ENCODE measurements around the gene AGT. TPM values are rescaled to one million over a fixed set of nuclear protein-coding genes. Genes with fewer than 3 reads are reported as not detected.

The AGT gene
- total RNA-seq, 6 donors from 2014 or later: 1.1 to 2.6 (median 1.7) TPM; not detected in 1

GRCh38 chr1:230745071-230745470 lies 31.1 kb upstream of the AGT start:
- TF ChIP-seq CTCF (IDR thresholded peaks at IDR 0.05): no peak
- TF ChIP-seq POLR2AphosphoS5 (IDR thresholded peaks at IDR 0.05): no peak
- TF ChIP-seq EP300 (IDR thresholded peaks at IDR 0.05): no peak
- no peak for TF ChIP-seq POLR2A (IDR thresholded peaks at IDR 0.05)
- Histone ChIP-seq H3K36me3 (no peaks in the 10 kb centered on the region), H3K27ac (no peak overlapping the region), H3K27me3 (no peaks in the 10 kb centered on the region), H3K9me3 (no peaks in the 10 kb centered on the region), H3K4me3 (no peak overlapping the region), H3K4me1 (peaks cover 0 to 10% (median 4%) of the 10 kb centered on the region in 4 donors)
- DNase-seq: no peak
- WGBS, 2 donors: 41 to 81% methylated on average over 3 of the region's 3 CpGs
- no peak for ATAC-seq (ENCODE audit: low FRiP score in 2 of 2)

GRCh38 chr1:230744382-230744781 lies 30.5 kb upstream of the AGT start:
- peaks cover 0 to 10% (median 3%) of the 10 kb centered on the region in 4 donors for H3K4me1 ChIP-seq
- no peaks in the 10 kb centered on the region for H3K27me3 ChIP-seq
- no peak overlapping the region for H3K4me3 ChIP-seq
- TF ChIP-seq CTCF (IDR thresholded peaks at IDR 0.05): no peak
- no peak for TF ChIP-seq POLR2A (IDR thresholded peaks at IDR 0.05)
- TF ChIP-seq POLR2AphosphoS5 (IDR thresholded peaks at IDR 0.05): no peak
- no peak for TF ChIP-seq EP300 (IDR thresholded peaks at IDR 0.05)
- no peak for DNase-seq
- H3K36me3 ChIP-seq: no peaks in the 10 kb centered on the region
- WGBS, 2 donors: 74 to 75% methylated on average over 5 of the region's 5 CpGs
- no peak for ATAC-seq (ENCODE audit: low FRiP score in 2 of 2)
- H3K27ac ChIP-seq: no peak overlapping the region
- no peaks in the 10 kb centered on the region for H3K9me3 ChIP-seq

GRCh38 chr1:230743899-230744298 lies 30.0 kb upstream of the AGT start:
- 76 to 81% methylated on average over 2 of the region's 2 CpGs for WGBS, 2 donors
- Histone ChIP-seq H3K27ac (no peak overlapping the region), H3K9me3 (no peaks in the 10 kb centered on the region), H3K4me1 (peaks cover 0 to 10% (median 2%) of the 10 kb centered on the region in 4 donors), H3K36me3 (no peaks in the 10 kb centered on the region), H3K4me3 (no peak overlapping the region), H3K27me3 (no peaks in the 10 kb centered on the region)
- DNase-seq (no peak), ATAC-seq (ENCODE audit: low FRiP score in 2 of 2) (no peak)
- TF ChIP-seq POLR2AphosphoS5 (IDR thresholded peaks at IDR 0.05) (no peak), EP300 (IDR thresholded peaks at IDR 0.05) (no peak), POLR2A (IDR thresholded peaks at IDR 0.05) (no peak), CTCF (IDR thresholded peaks at IDR 0.05) (no peak)

- Histone ChIP-seq H3K27ac (no peak overlapping the region), H3K4me3 (no peak overlapping the region), H3K4me1 (peaks cover 0 to 4% (median 0%) of the 10 kb centered on the region in 4 donors), H3K9me3 (no peaks in the 10 kb centered on the region), H3K36me3 (no peaks in the 10 kb centered on the region), H3K27me3 (no peaks in the 10 kb centered on the region)
- DNase-seq: no peak
- TF ChIP-seq EP300 (IDR thresholded peaks at IDR 0.05) (no peak), POLR2AphosphoS5 (IDR thresholded peaks at IDR 0.05) (no peak), POLR2A (IDR thresholded peaks at IDR 0.05) (no peak), CTCF (IDR thresholded peaks at IDR 0.05) (no peak)
- WGBS, 2 donors: 92 to 95% methylated on average over 12 of the region's 12 CpGs
- no peak for ATAC-seq (ENCODE audit: low FRiP score in 2 of 2)
Measured at GRCh38 chr1:230739564-230740290, 25.8 kb upstream of the AGT start.
